Activated CD8-positive, alpha-beta memory T cell treated with anti-CD3 and anti-CD28 coated beads, Interleukin-2, amount 10 ng/mL, durations not matched to agents 7 days and 5 days (primary cell): ENCODE measurements around the gene GPSM1. TPM values are rescaled to one million over a fixed set of nuclear protein-coding genes. Genes with fewer than 3 reads are reported as not detected.

ENCODE experiments used
- ATAC-seq: fragments of 150-1000 bp; cut with Tn5 transposase; one replicate; pipeline ENCODE4 v1.10.0; 2021; ENCODE audit warnings: moderate library complexity
- CTCF ChIA-PET: fragments of 350-600 bp; sonication (Branson Sonifier 250); formaldehyde crosslinking; loops from one replicate; lab custom pipeline; 2021; ENCODE audit warnings: antibody characterized with exemption; lab: Charles Lee
- DNase-seq: peaks from one replicate; pipeline ENCODE4 v3.0.0-alpha.2; 2020
- H3K27ac Mint-ChIP-seq: one replicate; pipeline ENCODE4 v1.8.0; 2021; ENCODE audit warnings: mild to moderate bottlenecking, mixed read lengths
- H3K27me3 Mint-ChIP-seq: one replicate; pipeline ENCODE4 v1.8.0; 2021; ENCODE audit warnings: mixed read lengths
- H3K36me3 Mint-ChIP-seq: one replicate; pipeline ENCODE4 v1.8.0; 2021; ENCODE audit warnings: mild to moderate bottlenecking, mixed read lengths
- H3K4me1 Mint-ChIP-seq: one replicate; pipeline ENCODE4 v1.8.0; 2021; ENCODE audit warnings: mixed read lengths
- H3K4me3 Mint-ChIP-seq: one replicate; pipeline ENCODE4 v1.8.0; 2021; ENCODE audit warnings: mild to moderate bottlenecking, moderate library complexity, mixed read lengths
- H3K9me3 Mint-ChIP-seq: one replicate; pipeline ENCODE4 v1.8.0; 2022; ENCODE audit warnings: low read depth, mixed read lengths
- total RNA-seq, 2 experiments: library from RNA; stranded (reverse); gene quantifications; one replicate each; pipeline ENCODE4 v1.2.3, GENCODE V29; 2021

Gene GPSM1
- total RNA-seq, 2 experiments from 2014 or later, result 4.5 to 6.7 TPM

GRCh38 chr9:136355616-136356557, 28.5 kb downstream of the GPSM1 start:
- CTCF ChIA-PET, result no interaction called here
- no peaks in the 10 kb centered on the region for H3K9me3 Mint-ChIP-seq
- H3K27me3 Mint-ChIP-seq, result no peaks in the 10 kb centered on the region
- no peaks in the 10 kb centered on the region for H3K4me1 Mint-ChIP-seq
- no peak overlapping the region for H3K27ac Mint-ChIP-seq
- DNase-seq (no peak), ATAC-seq (no peak)
- no peak overlapping the region for H3K4me3 Mint-ChIP-seq
- no peaks in the 10 kb centered on the region for H3K36me3 Mint-ChIP-seq

GRCh38 chr9:136357202-136357725, 29.9 kb downstream of the GPSM1 start:
- DNase-seq (no peak), ATAC-seq (no peak)
- H3K27ac Mint-ChIP-seq, result no peak overlapping the region
- H3K4me3 Mint-ChIP-seq, result no peak overlapping the region
- H3K4me1 Mint-ChIP-seq, result no peaks in the 10 kb centered on the region
- no peaks in the 10 kb centered on the region for H3K9me3 Mint-ChIP-seq
- H3K36me3 Mint-ChIP-seq, result no peaks in the 10 kb centered on the region
- H3K27me3 Mint-ChIP-seq, result no peaks in the 10 kb centered on the region
- CTCF ChIA-PET, result no interaction called here

- H3K9me3 Mint-ChIP-seq, result no peaks in the 10 kb centered on the region
- H3K27ac Mint-ChIP-seq, result no peak overlapping the region
Observed at GRCh38 chr9:136358016-136358415, 30.7 kb downstream of the GPSM1 start.

GRCh38 chr9:136358888-136359287, 31.5 kb downstream of the GPSM1 start:
- H3K4me3 Mint-ChIP-seq, result no peak overlapping the region
- no peaks in the 10 kb centered on the region for H3K9me3 Mint-ChIP-seq
- no peaks in the 10 kb centered on the region for H3K36me3 Mint-ChIP-seq
- no peak for ATAC-seq
- DNase-seq, result no peak
- H3K27ac Mint-ChIP-seq, result no peak overlapping the region
- CTCF ChIA-PET, result no interaction called here
- H3K27me3 Mint-ChIP-seq, result no peaks in the 10 kb centered on the region
- H3K4me1 Mint-ChIP-seq, result peaks cover 9% of the 10 kb centered on the region

More at GRCh38 chr9:136358016-136358415, 30.7 kb downstream of the GPSM1 start:
- Mint-ChIP-seq H3K36me3 (no peaks in the 10 kb centered on the region), H3K4me3 (no peak overlapping the region), H3K4me1 (peaks cover 6% of the 10 kb centered on the region), H3K27me3 (no peaks in the 10 kb centered on the region)
- CTCF ChIA-PET, result no interaction called here
- ATAC-seq (no peak), DNase-seq (no peak)

GRCh38 chr9:136359774-136360718, 32.7 kb downstream of the GPSM1 start:
- CTCF ChIA-PET, result no interaction called here
- H3K4me1 Mint-ChIP-seq, result peaks cover 11% of the 10 kb centered on the region
- no peaks in the 10 kb centered on the region for H3K9me3 Mint-ChIP-seq
- H3K36me3 Mint-ChIP-seq, result no peaks in the 10 kb centered on the region
- H3K27me3 Mint-ChIP-seq, result no peaks in the 10 kb centered on the region
- DNase-seq, result no peak
- H3K4me3 Mint-ChIP-seq, result no peak overlapping the region
- ATAC-seq, result no peak
- no peak overlapping the region for H3K27ac Mint-ChIP-seq

- Mint-ChIP-seq H3K4me1 (peaks cover 11% of the 10 kb centered on the region), H3K9me3 (no peaks in the 10 kb centered on the region), H3K27ac (no peak overlapping the region), H3K36me3 (no peaks in the 10 kb centered on the region), H3K27me3 (no peaks in the 10 kb centered on the region), H3K4me3 (no peak overlapping the region)
- no peak for ATAC-seq
- CTCF ChIA-PET, result no interaction called here
- no peak for DNase-seq
Observed at GRCh38 chr9:136361047-136361753, 33.9 kb downstream of the GPSM1 start.

- Mint-ChIP-seq H3K9me3 (no peaks in the 10 kb centered on the region), H3K36me3 (no peaks in the 10 kb centered on the region), H3K27me3 (no peaks in the 10 kb centered on the region), H3K4me1 (peaks cover 11% of the 10 kb centered on the region), H3K27ac (no peak overlapping the region), H3K4me3 (no peak overlapping the region)
- ATAC-seq (no peak), DNase-seq (no peak)
- CTCF ChIA-PET, result interaction anchor here (1.7 to 5.0 kb wide), 3 partner anchors 22 to 122 kb away, joined by 4 to 52 read pairs (median 8); partner anchors contain the start of gene SNAPC4
Observed at GRCh38 chr9:136361754-136362449, 34.6 kb downstream of the GPSM1 start.

- ATAC-seq, result no peak
- CTCF ChIA-PET, result interaction anchor here (1.2 to 5.0 kb wide), 15 partner anchors 11 to 395 kb away, joined by 3 to 52 read pairs (median 7); partner anchors contain the start of genes CARD9 and SNAPC4
- H3K36me3 Mint-ChIP-seq, result no peaks in the 10 kb centered on the region
- H3K4me3 Mint-ChIP-seq, result no peak overlapping the region
- H3K27ac Mint-ChIP-seq, result no peak overlapping the region
- DNase-seq, result no peak
- H3K27me3 Mint-ChIP-seq, result no peaks in the 10 kb centered on the region
- no peaks in the 10 kb centered on the region for H3K9me3 Mint-ChIP-seq
- H3K4me1 Mint-ChIP-seq, result peaks cover 11% of the 10 kb centered on the region
Observed at GRCh38 chr9:136362450-136362784, 35.1 kb downstream of the GPSM1 start.

GRCh38 chr9:136363106-136363948, 36.0 kb downstream of the GPSM1 start, which contains the start of gene DNLZ:
Gene DNLZ (minus strand): TSS chr9:136363744. CDS start chr9:136363714, 30 bp downstream.
- Mint-ChIP-seq H3K36me3 (no peaks in the 10 kb centered on the region), H3K4me1 (peaks cover 11% of the 10 kb centered on the region), H3K4me3 (peak within 1 kb of the TSS; percentile 77), H3K9me3 (no peaks in the 10 kb centered on the region), H3K27ac (peak within 1 kb of the TSS; percentile 90), H3K27me3 (no peaks in the 10 kb centered on the region)
- ATAC-seq, result peak; percentile 92
- DNase-seq, result peak; percentile 96
- CTCF ChIA-PET, result interaction anchor here (0.7 to 5.0 kb wide), 23 partner anchors 11 to 1060 kb away, joined by 3 to 52 read pairs (median 4); partner anchors contain the start of genes CARD9, EXD3, NOXA1 and SNAPC4

- Mint-ChIP-seq H3K27me3 (no peaks in the 10 kb centered on the region), H3K4me1 (peaks cover 11% of the 10 kb centered on the region), H3K27ac (no peak overlapping the region), H3K36me3 (no peaks in the 10 kb centered on the region), H3K9me3 (no peaks in the 10 kb centered on the region), H3K4me3 (no peak overlapping the region)
- DNase-seq (no peak), ATAC-seq (no peak)
- CTCF ChIA-PET, result interaction anchor here (0.7 to 5.0 kb wide), 21 partner anchors 10 to 1059 kb away, joined by 3 to 52 read pairs (median 4); partner anchors contain the start of genes CARD9, EXD3, NOXA1 and SNAPC4
Observed at GRCh38 chr9:136363949-136364748, 36.8 kb downstream of the GPSM1 start.
